PC-3 (cell line): ENCODE results near the gene FSTL4. TPM values are rescaled to one million over a fixed set of nuclear protein-coding genes. Genes with fewer than 3 reads are reported as not detected.

Source experiments
- ATAC-seq: fragments of 200-7000 bp; cut with Tn5 transposase; 2 replicates; pipeline ENCODE4 v1.9.1; 2020; ENCODE audit warnings: mild to moderate bottlenecking, moderate library complexity
- BruUV-seq: library from RNA; stranded (reverse); fragments of 400-500 nt; replicated peaks from 2 replicates; lab custom pipeline; 2021; lab: Mats Ljungman, UMichigan
- CTCF ChIA-PET: fragments of 300-600 bp; sonication (Branson Sonifier 250); formaldehyde crosslinking; loops from one replicate; lab custom pipeline; 2022; ENCODE audit warnings: antibody characterized with exemption; lab: Charles Lee
- POLR2A ChIA-PET: fragments of 300-600 bp; sonication (Branson Sonifier 250); formaldehyde crosslinking; loops from one replicate; lab custom pipeline; 2022; ENCODE audit warnings: antibody characterized with exemption; ENCODE audit not compliant: unreplicated experiment; lab: Charles Lee
- DNase-seq: peaks from one replicate; pipeline ENCODE4 v3.0.0-alpha.2; 2015
- H2AFZ ChIP-seq: fragments of 300-600 bp; sonication (generic); 2 replicates; pipeline ENCODE4 v1.6.0; 2016; ENCODE audit warnings: antibody characterized with exemption, low read length
- H3F3A ChIP-seq: fragments of 300-600 bp; sonication (generic); one replicate; pipeline ENCODE4 v1.6.0; 2017; ENCODE audit warnings: antibody characterized with exemption, low read length, control low read depth, mild to moderate bottlenecking; ENCODE audit not compliant: unreplicated experiment
- H3K27ac ChIP-seq: fragments of 300-600 bp; sonication (generic); 2 replicates; pipeline ENCODE4 v1.5.1; 2016; ENCODE audit warnings: mild to moderate bottlenecking, low read length
- H3K27me3 ChIP-seq: fragments of 300-600 bp; sonication (generic); 2 replicates; pipeline ENCODE4 v1.6.1; 2016; ENCODE audit warnings: low read length, mixed read lengths
- H3K36me3 ChIP-seq: fragments of 300-600 bp; sonication (generic); 2 replicates; pipeline ENCODE4 v1.6.1; 2016; ENCODE audit warnings: low read depth, mixed run types, low read length, mixed read lengths
- H3K4me1 ChIP-seq: fragments of 300-600 bp; sonication (generic); 2 replicates; pipeline ENCODE4 v1.5.1; 2016; ENCODE audit warnings: low read length; ENCODE audit not compliant: insufficient read depth
- H3K4me2 ChIP-seq: fragments of 300-600 bp; sonication (generic); 2 replicates; pipeline ENCODE4 v1.6.0; 2016; ENCODE audit warnings: low read length
- H3K4me3 ChIP-seq: fragments of 300-600 bp; sonication (generic); 2 replicates; pipeline ENCODE4 v1.5.1; 2016; ENCODE audit warnings: mild to moderate bottlenecking, low read length, mixed read lengths
- H3K79me2 ChIP-seq: fragments of 300-600 bp; sonication (generic); 2 replicates; pipeline ENCODE4 v1.6.1; 2017; ENCODE audit warnings: low read length, mixed read lengths
- H3K9ac ChIP-seq: fragments of 300-600 bp; sonication (generic); 2 replicates; pipeline ENCODE4 v1.6.0; 2016; ENCODE audit warnings: mild to moderate bottlenecking, low read length
- H3K9me2 ChIP-seq: fragments of 300-600 bp; sonication (generic); replicated peaks from 2 replicates; pipeline ENCODE4 v1.6.1; 2016; ENCODE audit warnings: mixed run types, low read length, mixed read lengths
- H3K9me3 ChIP-seq: fragments of 300-600 bp; sonication (generic); 2 replicates; pipeline ENCODE4 v1.6.1; 2016; ENCODE audit warnings: low read length, mixed read lengths
- H4K20me1 ChIP-seq: fragments of 300-600 bp; sonication (generic); 2 replicates; pipeline ENCODE4 v1.6.1; 2016; ENCODE audit warnings: low read length, mixed read lengths
- CTCF ChIP-seq: fragments of 300-600 bp; sonication (generic); conservative IDR thresholded peaks from 2 replicates; pipeline ENCODE4 v1.5.1; 2017; ENCODE audit warnings: antibody characterized with exemption, low read depth, mild to moderate bottlenecking, low read length
- EZH2 ChIP-seq: fragments of 300-600 bp; sonication (generic); IDR thresholded peaks from one replicate; pipeline ENCODE4 v1.6.1; 2017; ENCODE audit warnings: antibody characterized with exemption, mild to moderate bottlenecking, low read length; ENCODE audit not compliant: unreplicated experiment
- EZH2phosphoT487 ChIP-seq: fragments of 300-600 bp; sonication (generic); IDR thresholded peaks from 2 replicates; pipeline ENCODE4 v1.6.1; 2018; ENCODE audit warnings: mild to moderate bottlenecking, antibody characterized with exemption, low read length, borderline replicate concordance
- intact Hi-C: fragments of 100-400 bp; cut with micrococcal nuclease; formaldehyde crosslinking; loops from 2 replicates; pipeline ENCODE4 v1.9.0; 2023
- total RNA-seq: library from RNA; depleted of rRNA; stranded (reverse); fragments of >200 nt; gene quantifications from 2 replicates; pipeline ENCODE4 v1.2.3, GENCODE V29; 2014

Gene FSTL4
- total RNA-seq, 1 experiment from 2014 or later = 4.2 TPM

DNA sequence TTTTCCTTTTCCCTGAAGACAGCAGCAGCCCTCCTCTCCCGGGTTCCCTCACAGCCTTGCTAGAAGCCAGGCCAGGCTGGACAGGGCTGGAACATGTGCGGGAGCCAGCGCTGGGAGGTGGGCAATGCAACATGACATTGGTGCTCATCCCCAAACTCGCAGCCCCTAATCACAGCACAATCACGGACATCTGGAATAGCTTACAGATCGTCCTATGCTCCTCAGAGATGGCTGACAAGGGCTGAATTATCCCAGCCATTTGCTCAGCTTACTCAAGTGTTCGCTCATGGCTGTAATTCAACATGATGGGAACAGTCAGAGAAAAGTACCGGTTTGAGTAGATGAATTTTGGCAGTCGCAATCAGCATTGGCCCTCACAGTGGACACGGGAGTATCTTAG is 49.8 kb downstream of the FSTL4 start:
- no TSS peak for BruUV-seq
- no peak overlapping the region for H3K4me2 ChIP-seq
- no peaks in the 10 kb centered on the region for H3K9me2 ChIP-seq
- H3K79me2 ChIP-seq = no peaks in the 10 kb centered on the region
- H3K4me3 ChIP-seq = no peak overlapping the region
- H3K9me3 ChIP-seq = no peaks in the 10 kb centered on the region
- H3F3A ChIP-seq = no peaks in the 10 kb centered on the region
- intact Hi-C loops = no loop called here
- CTCF ChIA-PET = no interaction called here
- H3K27me3 ChIP-seq = no peaks in the 10 kb centered on the region
- H3K27ac ChIP-seq = no peak overlapping the region
- no peaks in the 10 kb centered on the region for H4K20me1 ChIP-seq
- H3K4me1 ChIP-seq = no peaks in the 10 kb centered on the region
- no peaks in the 10 kb centered on the region for H3K36me3 ChIP-seq
- no peak overlapping the region for H3K9ac ChIP-seq
- POLR2A ChIA-PET = no interaction called here
- no peak for DNase-seq
- no peak for ATAC-seq
- TF ChIP-seq EZH2 = no peak
- no peak for TF ChIP-seq CTCF
- TF ChIP-seq EZH2phosphoT487 = no peak
- no peak overlapping the region for H2AFZ ChIP-seq

- H3K27me3 ChIP-seq = no peaks in the 10 kb centered on the region
- no peak for DNase-seq
These were observed 52.4 kb downstream of the FSTL4 start for GRCh38 chr5:133559960-133560359.

More at GRCh38 chr5:133559960-133560359, 52.4 kb downstream of the FSTL4 start:
- Histone ChIP-seq H3F3A (no peaks in the 10 kb centered on the region), H3K4me1 (no peaks in the 10 kb centered on the region), H3K4me3 (no peak overlapping the region), H4K20me1 (no peaks in the 10 kb centered on the region), H3K4me2 (no peak overlapping the region), H3K27ac (no peak overlapping the region), H3K9ac (no peak overlapping the region), H3K9me2 (no peaks in the 10 kb centered on the region), H3K79me2 (no peaks in the 10 kb centered on the region), H3K36me3 (no peaks in the 10 kb centered on the region), H3K9me3 (no peaks in the 10 kb centered on the region), H2AFZ (no peak overlapping the region)
- no peak for TF ChIP-seq EZH2
- no peak for TF ChIP-seq CTCF
- TF ChIP-seq EZH2phosphoT487 = no peak
- ChIA-PET POLR2A (no interaction called here), CTCF (no interaction called here)
- intact Hi-C loops = loop anchor here (10.0 kb wide), 1 partner anchor 315 kb away; no protein-coding TSS in a partner anchor
- ATAC-seq = no peak
- no TSS peak for BruUV-seq
